ENCODE results near the gene TRAPPC2L.

DNA sequence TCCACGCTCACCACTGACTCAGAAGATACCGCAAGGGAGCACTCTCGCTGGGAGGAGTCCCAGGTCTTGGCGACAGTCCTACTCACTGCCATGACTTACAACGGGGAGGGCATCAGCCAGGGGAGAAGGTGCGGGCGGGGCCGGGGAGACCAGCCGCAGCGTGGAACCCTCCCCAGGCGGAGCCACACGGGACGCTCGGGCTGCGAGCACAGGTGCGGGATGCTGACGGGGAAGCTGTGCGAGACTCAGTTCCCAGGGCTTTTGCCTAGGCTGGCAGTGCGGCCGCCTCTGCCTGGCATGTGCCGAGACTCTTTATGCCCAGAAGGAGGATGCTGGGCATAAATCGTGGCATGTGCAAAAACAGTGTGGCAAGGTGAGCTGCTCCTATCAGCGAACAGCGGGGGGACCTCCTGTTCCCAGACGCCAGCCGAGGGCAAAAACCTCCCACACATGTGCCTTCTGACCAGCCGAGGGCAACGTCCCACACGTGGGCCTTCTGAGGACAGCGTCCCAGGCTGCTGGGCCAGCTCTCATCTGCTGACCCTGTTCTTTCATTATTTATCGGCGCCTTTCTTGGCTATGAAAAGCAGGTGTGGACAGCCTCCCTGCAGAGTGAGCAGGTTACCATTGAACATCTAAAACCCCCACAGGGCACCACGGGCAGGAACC, 6.3 kb upstream of the TRAPPC2L start:
- TF ChIP-seq, protein P1, sequence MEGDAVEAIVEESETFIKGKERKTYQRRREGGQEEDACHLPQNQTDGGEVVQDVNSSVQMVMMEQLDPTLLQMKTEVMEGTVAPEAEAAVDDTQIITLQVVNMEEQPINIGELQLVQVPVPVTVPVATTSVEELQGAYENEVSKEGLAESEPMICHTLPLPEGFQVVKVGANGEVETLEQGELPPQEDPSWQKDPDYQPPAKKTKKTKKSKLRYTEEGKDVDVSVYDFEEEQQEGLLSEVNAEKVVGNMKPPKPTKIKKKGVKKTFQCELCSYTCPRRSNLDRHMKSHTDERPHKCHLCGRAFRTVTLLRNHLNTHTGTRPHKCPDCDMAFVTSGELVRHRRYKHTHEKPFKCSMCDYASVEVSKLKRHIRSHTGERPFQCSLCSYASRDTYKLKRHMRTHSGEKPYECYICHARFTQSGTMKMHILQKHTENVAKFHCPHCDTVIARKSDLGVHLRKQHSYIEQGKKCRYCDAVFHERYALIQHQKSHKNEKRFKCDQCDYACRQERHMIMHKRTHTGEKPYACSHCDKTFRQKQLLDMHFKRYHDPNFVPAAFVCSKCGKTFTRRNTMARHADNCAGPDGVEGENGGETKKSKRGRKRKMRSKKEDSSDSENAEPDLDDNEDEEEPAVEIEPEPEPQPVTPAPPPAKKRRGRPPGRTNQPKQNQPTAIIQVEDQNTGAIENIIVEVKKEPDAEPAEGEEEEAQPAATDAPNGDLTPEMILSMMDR (IDR thresholded peaks at IDR 0.05; ENCODE audit: insufficient read depth, low read depth, low read length), result no peak
- TF ChIP-seq EZH2 (IDR thresholded peaks at IDR 0.05; ENCODE audit: insufficient read depth, low read length), result no peak
